ENCODE data around the gene ZNF532. TPM values are rescaled to one million over a fixed set of nuclear protein-coding genes. Genes with fewer than 3 reads are reported as not detected.

ZNF532 gene
- polyA plus RNA-seq, 1 donor (not counting 4 experiments of a cell fraction or from before 2014, with no cell fraction given) = 31.5 TPM

DNA sequence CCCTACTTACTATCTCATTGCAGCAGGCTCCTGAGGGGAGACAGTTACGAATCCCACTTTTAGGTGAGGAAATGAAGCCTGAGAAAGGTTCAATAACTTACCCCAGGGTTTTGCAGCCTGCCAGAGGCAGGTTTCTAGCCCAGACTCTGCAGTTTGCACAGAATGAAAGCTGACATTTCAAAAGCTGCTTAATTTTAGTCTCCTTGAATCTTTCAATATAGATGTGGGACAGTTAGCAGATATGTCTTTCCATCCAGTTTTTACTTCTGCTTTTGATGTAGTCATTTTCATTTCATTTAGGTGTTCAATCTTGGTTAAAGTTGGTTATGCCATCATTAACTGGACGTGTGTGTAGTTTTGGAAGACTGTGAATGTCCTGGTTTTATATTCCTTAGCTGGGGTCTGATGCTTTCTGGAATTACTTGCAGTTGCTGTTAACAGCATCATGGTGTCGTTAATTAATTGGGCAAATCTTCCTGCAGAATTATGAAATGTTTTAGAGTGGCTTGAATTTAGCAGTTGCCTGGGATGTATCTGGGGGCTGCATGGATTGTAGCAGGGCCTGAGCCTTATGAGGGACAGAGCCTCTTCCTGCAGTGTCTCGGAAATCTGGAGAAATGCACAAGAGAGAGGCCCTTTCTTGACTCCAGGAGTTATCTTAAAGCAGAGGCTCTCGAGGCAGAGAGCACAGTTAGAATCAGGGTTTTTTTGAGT lies 100.8 kb downstream of the ZNF532 start:
- FAIRE-seq = no peak
- DNase-seq (ENCODE audit: low read depth, low spot score) = no peak
- H2AFZ ChIP-seq (ENCODE audit: control insufficient read depth, low read length) = no peak overlapping the region
- H3K4me3 ChIP-seq (ENCODE audit: control insufficient read depth in 2 of 3, extremely low read depth in 1 of 3, insufficient read depth in 2 of 3, low read depth in 1 of 3, low read length in 3 of 3) = no peak overlapping the region
- H3K4me2 ChIP-seq (ENCODE audit: control insufficient read depth, extremely low read depth, insufficient read depth, low read depth, low read length) = no peak overlapping the region
- peaks cover 4 to 8% of the 10 kb centered on the region in 2 experiments for H3K36me3 ChIP-seq (ENCODE audit: control insufficient read depth in 2 of 2, extremely low read depth in 1 of 2, insufficient read depth in 2 of 2, low read length in 2 of 2)
- dilution Hi-C loops (cut with MboI; ENCODE audit: extremely low pct_ligation_motif_present, low sequenced_read_pairs) = no loop called here
- no peaks in the 10 kb centered on the region for H3K9me3 ChIP-seq (ENCODE audit: control insufficient read depth, low read depth, low read length)
- H4K20me1 ChIP-seq (ENCODE audit: control insufficient read depth, extremely low read depth, insufficient read depth, low read length) = no peaks in the 10 kb centered on the region
- TF ChIP-seq, protein P1, sequence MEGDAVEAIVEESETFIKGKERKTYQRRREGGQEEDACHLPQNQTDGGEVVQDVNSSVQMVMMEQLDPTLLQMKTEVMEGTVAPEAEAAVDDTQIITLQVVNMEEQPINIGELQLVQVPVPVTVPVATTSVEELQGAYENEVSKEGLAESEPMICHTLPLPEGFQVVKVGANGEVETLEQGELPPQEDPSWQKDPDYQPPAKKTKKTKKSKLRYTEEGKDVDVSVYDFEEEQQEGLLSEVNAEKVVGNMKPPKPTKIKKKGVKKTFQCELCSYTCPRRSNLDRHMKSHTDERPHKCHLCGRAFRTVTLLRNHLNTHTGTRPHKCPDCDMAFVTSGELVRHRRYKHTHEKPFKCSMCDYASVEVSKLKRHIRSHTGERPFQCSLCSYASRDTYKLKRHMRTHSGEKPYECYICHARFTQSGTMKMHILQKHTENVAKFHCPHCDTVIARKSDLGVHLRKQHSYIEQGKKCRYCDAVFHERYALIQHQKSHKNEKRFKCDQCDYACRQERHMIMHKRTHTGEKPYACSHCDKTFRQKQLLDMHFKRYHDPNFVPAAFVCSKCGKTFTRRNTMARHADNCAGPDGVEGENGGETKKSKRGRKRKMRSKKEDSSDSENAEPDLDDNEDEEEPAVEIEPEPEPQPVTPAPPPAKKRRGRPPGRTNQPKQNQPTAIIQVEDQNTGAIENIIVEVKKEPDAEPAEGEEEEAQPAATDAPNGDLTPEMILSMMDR (optimal IDR thresholded peaks at IDR 0.05 in 1 of 3, IDR thresholded peaks at IDR 0.05 in 1 of 3, conservative IDR thresholded peaks at IDR 0.05 in 1 of 3; ENCODE audit: extremely low read depth in 1 of 3, insufficient read depth in 2 of 3, low read length in 3 of 3) = no peak
- no peak for TF ChIP-seq EZH2 (IDR thresholded peaks at IDR 0.05; ENCODE audit: low read length)
- no peaks in the 10 kb centered on the region for H3K9me1 ChIP-seq (ENCODE audit: control insufficient read depth, extremely low read depth, insufficient read depth, low read length)
- no peaks in the 10 kb centered on the region for H3K27me3 ChIP-seq (ENCODE audit: control insufficient read depth, extremely low read depth, insufficient read depth, low read length)
- H3K9ac ChIP-seq (ENCODE audit: control insufficient read depth, extremely low read depth, insufficient read depth, low read length) = no peak overlapping the region
- H3K27ac ChIP-seq (ENCODE audit: control insufficient read depth, insufficient read depth, low read length) = no peak overlapping the region
- no peaks in the 10 kb centered on the region for H3K79me2 ChIP-seq (ENCODE audit: control insufficient read depth, insufficient read depth, low read length)
- H3K4me1 ChIP-seq (ENCODE audit: control insufficient read depth, extremely low read depth, insufficient read depth, low read length) = no peaks in the 10 kb centered on the region

DNA sequence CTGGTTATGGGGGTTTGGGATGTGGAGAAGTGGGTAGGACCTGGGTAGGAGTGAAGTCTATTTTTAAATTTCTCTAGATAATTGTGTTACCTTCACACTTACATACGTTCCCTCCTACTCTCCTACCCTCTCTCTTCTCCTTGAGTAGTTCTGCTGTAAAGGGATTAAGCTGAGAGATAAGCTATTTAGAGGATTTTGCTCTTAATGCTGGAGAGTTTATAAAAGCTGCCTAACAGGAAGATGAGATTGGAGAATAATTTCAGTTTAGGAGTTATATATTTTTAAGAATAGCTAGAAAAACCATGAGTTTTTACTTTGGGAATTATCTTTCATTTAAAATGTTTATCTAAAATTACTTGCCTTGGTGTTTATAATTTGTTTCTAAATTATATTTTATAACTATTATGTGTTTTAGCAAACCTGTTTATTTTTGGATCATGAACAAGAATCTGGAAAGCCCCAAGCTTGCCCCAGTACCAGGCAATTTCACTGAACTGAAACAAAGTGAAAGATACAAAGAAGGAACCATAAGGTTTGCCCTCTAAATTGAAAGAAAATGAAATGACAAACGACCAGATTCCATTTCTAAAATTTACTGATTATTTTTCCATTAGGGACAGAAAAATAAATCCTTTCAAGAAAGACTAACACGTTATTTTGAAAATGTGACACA lies 101.5 kb downstream of the ZNF532 start:
- Histone ChIP-seq H3K9ac (ENCODE audit: control insufficient read depth, extremely low read depth, insufficient read depth, low read length) (no peak overlapping the region), H4K20me1 (ENCODE audit: control insufficient read depth, extremely low read depth, insufficient read depth, low read length) (no peaks in the 10 kb centered on the region), H3K4me1 (ENCODE audit: control insufficient read depth, extremely low read depth, insufficient read depth, low read length) (no peaks in the 10 kb centered on the region), H3K36me3 (ENCODE audit: control insufficient read depth in 2 of 2, extremely low read depth in 1 of 2, insufficient read depth in 2 of 2, low read length in 2 of 2) (peaks cover 3 to 5% of the 10 kb centered on the region in 2 experiments), H3K79me2 (ENCODE audit: control insufficient read depth, insufficient read depth, low read length) (no peaks in the 10 kb centered on the region), H3K4me3 (ENCODE audit: control insufficient read depth in 2 of 3, extremely low read depth in 1 of 3, insufficient read depth in 2 of 3, low read depth in 1 of 3, low read length in 3 of 3) (no peak overlapping the region), H2AFZ (ENCODE audit: control insufficient read depth, low read length) (no peak overlapping the region), H3K9me3 (ENCODE audit: control insufficient read depth, low read depth, low read length) (no peaks in the 10 kb centered on the region), H3K27ac (ENCODE audit: control insufficient read depth, insufficient read depth, low read length) (no peak overlapping the region), H3K9me1 (ENCODE audit: control insufficient read depth, extremely low read depth, insufficient read depth, low read length) (no peaks in the 10 kb centered on the region), H3K4me2 (ENCODE audit: control insufficient read depth, extremely low read depth, insufficient read depth, low read depth, low read length) (no peak overlapping the region), H3K27me3 (ENCODE audit: control insufficient read depth, extremely low read depth, insufficient read depth, low read length) (no peaks in the 10 kb centered on the region)
- TF ChIP-seq, protein P1 (optimal IDR thresholded peaks at IDR 0.05 in 1 of 3, IDR thresholded peaks at IDR 0.05 in 1 of 3, conservative IDR thresholded peaks at IDR 0.05 in 1 of 3; ENCODE audit: extremely low read depth in 1 of 3, insufficient read depth in 2 of 3, low read length in 3 of 3) = no peak
- dilution Hi-C loops (cut with MboI; ENCODE audit: extremely low pct_ligation_motif_present, low sequenced_read_pairs) = no loop called here
- DNase-seq (ENCODE audit: low read depth, low spot score) (no peak), FAIRE-seq (no peak)

All from keratinocyte (primary cell).